Measurements from ENCODE around the gene HIPK4. TPM values are rescaled to one million over a fixed set of nuclear protein-coding genes. Genes with fewer than 3 reads are reported as not detected.

Gene HIPK4
- total and polyA plus RNA-seq, 9 of the 15 experiments (the other 6 are each of a cell fraction or from before 2014, with no cell fraction given): 0.06 to 0.09 TPM; not detected in 7

- BruUV-seq (replicated peaks): no TSS peak
- POLR2A ChIA-PET: interaction anchor here (0.5 to 5.7 kb wide), 9 partner anchors 9 to 192 kb away, joined by 3 to 34 read pairs (median 5); partner anchors contain the start of gene BLVRB
These were observed 30.4 kb upstream of the HIPK4 start for GRCh38 chr19:40420451-40420765.

More at GRCh38 chr19:40420451-40420765, 30.4 kb upstream of the HIPK4 start:
- H3K27ac ChIP-seq (ENCODE audit: extremely low read depth, low read depth, low read length): peak overlapping the region; percentile 85
- FAIRE-seq (no peak), DNase-seq (ENCODE audit: extremely low read depth in 1 of 4, low spot score in 3 of 4) (no peak), ATAC-seq (no peak)
- peak overlapping the region; percentile 71 for H3K4me3 ChIP-seq
- H3K79me2 ChIP-seq (ENCODE audit: control insufficient read depth, insufficient read depth, low read length): peaks cover 37% of the 10 kb centered on the region
- H3K9me3 ChIP-seq (replicated peaks; ENCODE audit: control insufficient read depth, insufficient read depth, low read depth, low read length): no peaks in the 10 kb centered on the region
- peak overlapping the region; percentile 84 for H2AFZ ChIP-seq (ENCODE audit: low read depth, low read length)
- in situ Hi-C loops (cut with MboI) (no loop called here), intact Hi-C loops (cut with micrococcal nuclease) (no loop called here)
- peak overlapping the region; percentile 84 for H3K4me2 ChIP-seq (ENCODE audit: insufficient read depth, low read length)
- TF ChIP-seq ZNF589 (CRISPR knock-in tag; IDR thresholded peaks at IDR 0.05; ENCODE audit: low read depth) (0 out of 2 replicates have a peak, but pooled peaks have one; percentile 14), HLTF (IDR thresholded peaks at IDR 0.05) (peak; percentile 69; the same call in 1 of the 2 replicates), OTX1 (CRISPR knock-in tag; IDR thresholded peaks at IDR 0.05) (no peak), ZNF384 (IDR thresholded peaks at IDR 0.05; ENCODE audit: low read depth, low read length) (peak; percentile 3; the same call in 1 of the 2 replicates), HNRNPK (IDR thresholded peaks at IDR 0.05; ENCODE audit: low read depth, low read length, poor library complexity, severe bottlenecking) (no peak), CBX2 (IDR thresholded peaks at IDR 0.05; ENCODE audit: insufficient read depth, low read length, poor library complexity, severe bottlenecking) (no peak), BCOR (IDR thresholded peaks at IDR 0.05) (peak; percentile 67), ADNP (tag; IDR thresholded peaks at IDR 0.05) (peak; percentile 47; the same call in 1 of the 2 replicates), TRIM24 (IDR thresholded peaks at IDR 0.05) (peak in 1 of 2 experiments; percentile 36; a peak in 1 of 4 replicates), ZNF778 (CRISPR knock-in tag; IDR thresholded peaks at IDR 0.05) (no peak), DIDO1 (tag; IDR thresholded peaks at IDR 0.05; ENCODE audit: low read depth) (no peak), ZBTB17 (CRISPR knock-in tag; IDR thresholded peaks at IDR 0.05) (no peak), FOXK2 (conservative IDR thresholded peaks at IDR 0.05 in 1 of 2, IDR thresholded peaks at IDR 0.05 in 1 of 2; ENCODE audit: low read depth in 2 of 2) (0 out of 4 replicates have a peak, but pooled peaks of 1 of the 2 experiments have one; percentile 22), C11orf30 (IDR thresholded peaks at IDR 0.05; ENCODE audit: low read depth) (no peak), U2AF1 (optimal IDR thresholded peaks at IDR 0.05; ENCODE audit: low read depth, low read length) (no peak), MIER1 (IDR thresholded peaks at IDR 0.05; ENCODE audit: low read depth) (0 out of 2 replicates have a peak, but pooled peaks have one; percentile 32), RBFOX2 (IDR thresholded peaks at IDR 0.05; ENCODE audit: low read depth, low read length) (no peak), DACH1 (IDR thresholded peaks at IDR 0.05; ENCODE audit: partially characterized antibody) (no peak)
- TF ChIP-seq, protein P1, sequence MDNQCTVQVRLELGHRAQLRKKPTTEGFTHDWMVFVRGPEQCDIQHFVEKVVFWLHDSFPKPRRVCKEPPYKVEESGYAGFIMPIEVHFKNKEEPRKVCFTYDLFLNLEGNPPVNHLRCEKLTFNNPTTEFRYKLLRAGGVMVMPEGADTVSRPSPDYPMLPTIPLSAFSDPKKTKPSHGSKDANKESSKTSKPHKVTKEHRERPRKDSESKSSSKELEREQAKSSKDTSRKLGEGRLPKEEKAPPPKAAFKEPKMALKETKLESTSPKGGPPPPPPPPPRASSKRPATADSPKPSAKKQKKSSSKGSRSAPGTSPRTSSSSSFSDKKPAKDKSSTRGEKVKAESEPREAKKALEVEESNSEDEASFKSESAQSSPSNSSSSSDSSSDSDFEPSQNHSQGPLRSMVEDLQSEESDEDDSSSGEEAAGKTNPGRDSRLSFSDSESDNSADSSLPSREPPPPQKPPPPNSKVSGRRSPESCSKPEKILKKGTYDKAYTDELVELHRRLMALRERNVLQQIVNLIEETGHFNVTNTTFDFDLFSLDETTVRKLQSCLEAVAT (IDR thresholded peaks at IDR 0.05): 0 out of 4 replicates have a peak, but pooled peaks of 1 of the 2 experiments have one; percentile 8
- H3K4me1 ChIP-seq (replicated peaks in 1 of 2; ENCODE audit: control insufficient read depth in 2 of 2, insufficient read depth in 2 of 2, low read length in 2 of 2): peaks cover 30 to 52% of the 10 kb centered on the region in 2 experiments
- peaks cover 13% of the 10 kb centered on the region; the same call in 2 of the 3 replicates for H3K36me3 ChIP-seq (ENCODE audit: control insufficient read depth, insufficient read depth, low read length)
- CTCF ChIA-PET (ENCODE audit: low intra/inter-chr PET ratio): interaction anchor here (0.8 kb wide), 1 partner anchor 24 kb away, joined by 3 read pairs; the partner anchor contains the start of gene SERTAD3
- 56% methylated on average over 11 of the region's 14 CpGs for WGBS (ENCODE audit: insufficient coverage, low coverage, missing lambda C conversion rate)
- H3K9me1 ChIP-seq (ENCODE audit: control insufficient read depth, insufficient read depth, low read length): no peaks in the 10 kb centered on the region
- no peaks in the 10 kb centered on the region for H3K27me3 ChIP-seq (ENCODE audit: control insufficient read depth in 2 of 2, insufficient read depth in 2 of 2, low read length in 2 of 2)
- H4K20me1 ChIP-seq (replicated peaks; ENCODE audit: control insufficient read depth, insufficient read depth, low read length): no peaks in the 10 kb centered on the region
- peak overlapping the region; percentile 77 to 95; a peak in 3 of 4 replicates for H3K9ac ChIP-seq (ENCODE audit: insufficient read depth in 1 of 2, low read depth in 2 of 2, low read length in 2 of 2)

Data from K562 (cell line).